Ishikawa (cell line): Measurements from ENCODE around the gene RNF223.

Source experiments
- CEBPB ChIP-seq: IDR thresholded peaks from 2 replicates; pipeline ENCODE4 v1.6.1; 2012
- CREB1 ChIP-seq: IDR thresholded peaks from 2 replicates; pipeline ENCODE4 v1.6.1; 2012; ENCODE audit warnings: low read depth
- EGR1 ChIP-seq: IDR thresholded peaks from 2 replicates; pipeline ENCODE4 v1.6.1; 2012
- EP300 ChIP-seq: IDR thresholded peaks from 2 replicates; pipeline ENCODE4 v1.6.1; 2012; ENCODE audit warnings: borderline replicate concordance
- FOXM1 ChIP-seq: IDR thresholded peaks from 2 replicates; pipeline ENCODE4 v1.6.1; 2012; ENCODE audit warnings: low read depth, borderline replicate concordance
- MAX ChIP-seq: IDR thresholded peaks from 2 replicates; pipeline ENCODE4 v1.6.1; 2012
- NFIC ChIP-seq: IDR thresholded peaks from 2 replicates; pipeline ENCODE4 v1.6.1; 2012
- RAD21 ChIP-seq: IDR thresholded peaks from 2 replicates; pipeline ENCODE4 v1.6.1; 2012; ENCODE audit warnings: low read depth
- REST ChIP-seq: IDR thresholded peaks from 2 replicates; pipeline ENCODE4 v1.6.1; 2012; ENCODE audit warnings: low read depth, mild to moderate bottlenecking
- TAF1 ChIP-seq: IDR thresholded peaks from 2 replicates; pipeline ENCODE4 v1.6.1; 2012; ENCODE audit warnings: low read depth, mild to moderate bottlenecking
- TCF12 ChIP-seq: IDR thresholded peaks from 2 replicates; pipeline ENCODE4 v1.6.1; 2012; ENCODE audit warnings: low read depth
- TEAD4 ChIP-seq: IDR thresholded peaks from 2 replicates; pipeline ENCODE4 v1.6.1; 2012
- YY1 ChIP-seq: IDR thresholded peaks from 2 replicates; pipeline ENCODE4 v1.6.1; 2012; ENCODE audit warnings: low read depth
- ZBTB7A ChIP-seq: IDR thresholded peaks from 2 replicates; pipeline ENCODE4 v1.6.1; 2012; ENCODE audit warnings: low read depth
- TF ChIP-seq, protein P1 (sequence below): IDR thresholded peaks from 2 replicates; pipeline ENCODE4 v1.6.1; 2012

RNF223 gene

GRCh38 chr1:1081311-1082238, 7.5 kb upstream of the RNF223 start:
- TF ChIP-seq, protein P1, sequence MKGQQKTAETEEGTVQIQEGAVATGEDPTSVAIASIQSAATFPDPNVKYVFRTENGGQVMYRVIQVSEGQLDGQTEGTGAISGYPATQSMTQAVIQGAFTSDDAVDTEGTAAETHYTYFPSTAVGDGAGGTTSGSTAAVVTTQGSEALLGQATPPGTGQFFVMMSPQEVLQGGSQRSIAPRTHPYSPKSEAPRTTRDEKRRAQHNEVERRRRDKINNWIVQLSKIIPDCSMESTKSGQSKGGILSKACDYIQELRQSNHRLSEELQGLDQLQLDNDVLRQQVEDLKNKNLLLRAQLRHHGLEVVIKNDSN, result no peak
- TF ChIP-seq ZBTB7A (no peak), YY1 (no peak)

DNA sequence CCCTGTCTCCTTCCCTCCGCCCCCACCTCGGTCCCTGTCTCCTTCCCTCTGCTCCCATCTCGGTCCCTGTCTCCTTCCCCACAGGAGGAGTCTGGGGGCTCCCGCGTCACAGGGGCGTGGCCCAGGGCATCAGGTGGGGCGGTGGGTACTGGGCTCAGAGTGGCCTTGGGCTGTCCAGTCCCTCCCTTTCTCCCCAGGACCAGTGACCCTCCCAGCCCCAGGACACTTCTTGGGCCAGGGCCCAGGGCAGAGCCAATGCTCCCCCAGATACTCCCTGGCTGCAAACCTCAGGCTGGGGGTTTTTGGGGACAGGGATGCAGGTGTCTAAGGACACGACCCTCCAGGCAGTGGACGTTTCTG, 6.8 kb upstream of the RNF223 start:
- TF ChIP-seq FOXM1 (no peak), MAX (no peak), NFIC (no peak), CEBPB (no peak), TEAD4 (no peak), EP300 (no peak), TAF1 (no peak)

DNA sequence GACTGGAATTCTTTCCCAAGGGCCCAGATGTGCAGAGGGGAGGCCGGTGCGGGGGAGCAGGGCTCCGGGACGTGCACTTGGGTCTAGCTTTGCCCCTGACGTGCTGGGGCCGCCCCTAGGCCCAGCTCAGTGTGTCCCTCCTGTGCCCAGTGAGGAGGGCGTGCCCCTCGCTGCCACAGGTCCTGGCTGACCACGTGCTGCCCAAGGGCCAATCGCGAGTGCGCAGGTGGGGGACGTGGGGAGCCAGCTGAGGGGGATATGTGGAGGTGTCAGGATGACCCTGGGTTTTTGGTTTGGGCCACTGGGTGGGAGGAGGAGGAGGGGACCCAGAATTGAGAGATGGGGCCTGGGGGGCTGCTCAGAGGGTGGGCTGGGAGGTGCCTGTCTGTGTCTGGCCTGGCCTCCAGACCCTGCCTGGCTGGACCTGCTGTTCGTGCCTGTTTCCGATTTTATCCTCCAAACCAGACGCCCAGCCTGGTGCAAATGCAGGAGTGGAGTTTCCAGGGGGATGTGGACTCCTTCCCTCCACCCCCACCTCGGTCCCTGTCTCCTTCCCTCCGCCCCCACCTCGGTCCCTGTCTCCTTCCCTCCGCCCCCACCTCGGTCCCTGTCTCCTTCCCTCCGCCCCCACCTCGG, 6.1 kb upstream of the RNF223 start:
- TF ChIP-seq ZBTB7A, result 0 out of 2 replicates have a peak, but pooled peaks have one; percentile 19
- TF ChIP-seq NFIC, result no peak; the same call in 1 of the 2 replicates
- no peak for TF ChIP-seq TAF1
- TF ChIP-seq, protein P1, result peak; percentile 100

- TF ChIP-seq YY1, result peak; percentile 65
- no peak; the same call in 1 of the 2 replicates for TF ChIP-seq CREB1
- no peak for TF ChIP-seq REST
- TF ChIP-seq RAD21, result no peak
- peak; percentile 64; the same call in 1 of the 2 replicates for TF ChIP-seq EP300
- TF ChIP-seq ZBTB7A, result peak; percentile 62
- TF ChIP-seq MAX, result peak; percentile 93
- TF ChIP-seq, protein P1, result peak; percentile 80
- TF ChIP-seq TAF1, result peak; percentile 46; the same call in 1 of the 2 replicates
- peak; percentile 93 for TF ChIP-seq TEAD4
- 0 out of 2 replicates have a peak, but pooled peaks have one; percentile 32 for TF ChIP-seq FOXM1
- TF ChIP-seq CEBPB, result no peak
- peak; percentile 51 for TF ChIP-seq TCF12
- peak; percentile 88 for TF ChIP-seq NFIC
- peak; percentile 89 for TF ChIP-seq EGR1
Measured at GRCh38 chr1:1079408-1080121, 5.5 kb upstream of the RNF223 start.

DNA sequence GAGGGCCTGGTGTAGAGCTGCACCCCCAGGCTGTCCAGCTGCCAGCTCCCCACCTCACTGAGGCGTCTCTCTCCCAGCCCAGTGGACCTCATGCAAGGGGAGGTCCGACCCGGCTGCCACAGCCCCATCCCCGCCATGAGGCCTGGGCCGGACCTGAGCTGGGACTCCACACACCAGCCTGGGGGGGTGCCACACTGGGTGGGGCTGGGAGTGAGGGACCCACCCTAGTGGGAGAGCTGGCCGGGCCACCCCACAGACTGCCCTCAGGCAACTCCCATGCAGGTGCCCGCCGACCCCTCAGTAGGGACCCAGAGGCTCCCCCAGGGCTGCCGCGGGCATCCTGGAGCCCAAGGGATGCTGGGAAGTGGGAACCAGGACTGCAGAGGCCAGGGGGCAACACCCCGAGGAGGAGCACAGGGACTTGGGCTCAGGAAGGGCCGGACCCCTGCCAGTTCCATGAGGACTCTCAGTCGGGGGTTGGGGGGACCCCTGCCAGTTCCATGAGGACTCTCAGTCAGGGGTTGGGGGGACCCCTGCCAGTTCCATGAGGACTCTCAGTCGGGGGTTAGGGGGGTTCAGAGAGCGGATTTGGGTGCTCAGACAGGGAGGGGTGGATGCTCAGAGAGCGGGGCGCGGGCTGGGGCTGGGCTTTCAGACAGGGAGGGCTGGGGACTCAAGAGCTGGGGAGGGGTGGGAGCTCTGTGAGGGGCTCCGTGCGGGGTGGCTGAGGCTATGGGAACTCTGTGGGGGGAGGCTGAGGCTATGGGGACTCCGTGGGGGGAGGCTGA, 1.2 kb upstream of the RNF223 start:
- TF ChIP-seq TAF1 (no peak), TEAD4 (no peak), ZBTB7A (peak; percentile 37; the same call in 1 of the 2 replicates), FOXM1 (no peak)

GRCh38 chr1:1074631-1075147, 583 bp upstream of the RNF223 start:
- TF ChIP-seq TEAD4, result no peak
- TF ChIP-seq EP300, result no peak
- TF ChIP-seq TCF12, result no peak
- no peak for TF ChIP-seq CEBPB
- TF ChIP-seq NFIC, result no peak
- TF ChIP-seq MAX, result no peak
- no peak for TF ChIP-seq REST
- TF ChIP-seq ZBTB7A, result no peak
- TF ChIP-seq CREB1, result no peak
- no peak for TF ChIP-seq TAF1
